ENCODE results near the gene DHX30.

DHX30 gene

DNA sequence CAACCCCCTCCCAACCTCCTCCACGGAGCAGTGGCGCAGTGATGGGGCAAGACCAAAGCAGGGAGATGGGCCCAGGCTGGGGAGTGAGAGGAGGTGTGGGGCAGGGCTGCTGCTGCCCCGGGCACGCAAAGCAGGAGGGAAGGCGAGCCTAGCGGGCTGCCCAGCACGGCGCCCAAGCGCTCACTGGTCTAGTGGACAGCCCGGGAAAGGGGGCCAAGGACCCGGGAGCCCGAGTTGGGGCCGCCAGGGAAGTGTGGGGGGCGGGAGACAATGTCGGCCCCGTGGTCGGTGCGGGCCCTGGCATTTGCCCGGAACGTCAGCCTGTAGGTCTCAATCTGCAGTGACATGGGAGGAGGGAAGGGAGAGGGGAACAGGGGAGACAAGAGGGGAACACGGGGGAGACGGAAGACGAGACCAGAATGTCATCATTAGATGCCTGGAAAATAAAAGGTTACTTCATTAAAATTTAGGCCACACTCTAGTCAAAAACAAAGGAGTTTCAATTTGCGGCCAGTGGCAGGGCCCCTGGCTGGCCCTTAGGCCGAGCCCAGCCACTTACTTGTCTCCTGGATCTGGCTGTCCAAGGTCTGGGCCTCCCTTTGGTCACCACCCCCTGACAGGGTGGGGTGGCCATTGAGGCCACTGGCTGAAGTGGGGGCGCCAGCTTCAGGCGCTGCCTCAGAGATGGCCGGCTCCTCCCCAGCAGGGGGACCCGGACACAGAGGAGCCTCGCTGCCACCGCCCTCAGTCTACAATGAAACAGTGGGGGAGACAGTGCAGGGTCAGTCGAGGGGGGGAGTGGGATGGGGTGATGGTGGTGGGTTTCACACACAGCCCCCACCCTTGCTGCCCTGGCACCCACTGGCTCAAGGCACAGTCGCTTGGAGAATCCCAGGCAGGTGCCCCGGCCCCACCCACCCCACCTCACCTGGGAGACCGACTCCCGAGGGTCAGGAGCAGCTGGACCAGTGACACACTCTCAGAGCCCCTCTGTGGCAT, 50.0 kb downstream of the DHX30 start:
- DNase-seq (ENCODE audit: low read depth) = no peak

- no peak for DNase-seq (ENCODE audit: low read depth)
Measured at GRCh38 chr3:47854267-47854666, 51.3 kb downstream of the DHX30 start.

- no peak for DNase-seq (ENCODE audit: low read depth)
Measured at GRCh38 chr3:47854720-47855455, 52.0 kb downstream of the DHX30 start.

GRCh38 chr3:47855461-47856383, 52.8 kb downstream of the DHX30 start:
- DNase-seq (ENCODE audit: low read depth) = no peak

DNA sequence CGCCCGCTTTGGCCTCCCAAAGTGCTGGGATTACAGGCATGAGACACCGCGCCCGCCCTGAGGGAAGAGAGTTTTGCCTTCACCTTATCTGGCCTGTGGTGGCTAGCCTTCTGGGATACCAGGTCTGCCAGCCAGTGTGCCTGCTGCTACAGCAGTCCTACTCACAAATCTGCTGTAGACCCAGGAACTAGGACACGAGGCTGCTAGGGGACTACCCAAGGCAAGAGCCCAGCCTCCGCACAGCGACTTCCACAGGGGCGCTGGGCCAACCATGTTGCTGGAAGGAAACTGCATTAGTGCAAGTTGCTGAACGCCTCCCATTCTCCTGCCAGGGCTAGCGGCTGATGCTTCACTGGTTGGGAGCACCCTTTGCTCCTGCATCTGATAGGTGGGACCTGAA, 53.7 kb downstream of the DHX30 start:
- no peak for DNase-seq (ENCODE audit: low read depth)

DNA sequence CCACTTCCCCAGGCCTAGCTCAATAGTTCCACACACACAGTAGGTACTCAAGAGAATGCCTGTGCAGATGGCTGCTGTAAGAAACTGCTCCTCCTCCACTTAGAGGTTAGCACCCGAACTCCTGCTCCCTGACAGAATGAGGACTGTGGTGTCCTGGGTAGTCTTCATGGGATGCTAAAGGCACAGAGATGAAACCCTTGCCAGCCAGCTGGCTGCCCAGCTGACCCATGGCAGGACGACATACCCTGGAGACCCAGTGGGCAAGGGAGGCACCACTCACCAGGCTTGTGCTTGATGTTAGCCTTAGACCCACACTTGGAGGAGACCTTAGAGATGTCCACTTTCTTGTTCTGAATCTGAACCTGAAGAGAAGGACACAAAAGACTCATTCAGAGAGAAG, 54.2 kb downstream of the DHX30 start:
- DNase-seq (ENCODE audit: low read depth) = no peak

DNA sequence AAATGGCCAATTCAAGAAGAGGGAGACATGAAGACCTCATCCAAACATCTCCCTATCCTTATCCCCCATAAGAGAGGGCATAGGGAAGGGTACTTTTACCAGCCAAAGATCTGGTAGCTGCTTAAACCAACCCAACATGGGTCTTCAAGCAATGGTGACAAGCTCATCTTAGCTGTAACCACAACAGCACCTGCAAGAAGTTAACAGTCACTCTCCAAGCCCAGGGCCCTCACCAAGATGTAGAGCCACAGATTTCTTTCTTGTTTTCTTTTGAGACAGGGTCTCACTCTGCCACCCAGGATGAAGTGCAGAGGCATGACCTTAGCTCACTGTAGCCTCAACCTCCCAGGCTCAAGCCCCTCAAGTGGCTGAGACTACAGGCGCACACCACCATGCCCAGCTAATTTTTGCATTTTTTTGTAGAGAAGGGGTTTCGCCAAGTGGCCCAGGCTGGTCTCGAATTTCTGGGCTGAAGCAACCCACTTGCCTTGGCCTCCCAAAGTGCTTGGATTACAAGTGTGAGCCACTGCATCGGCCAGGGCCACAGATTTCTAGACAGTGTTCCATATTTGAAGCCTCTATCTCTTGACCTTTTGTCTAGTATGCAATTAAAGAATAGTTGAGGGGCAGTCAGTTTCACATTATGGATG, 57.1 kb downstream of the DHX30 start:
- DNase-seq (ENCODE audit: low read depth) = no peak

- no peak for DNase-seq (ENCODE audit: low read depth)
Measured at GRCh38 chr3:47863391-47864128, 60.6 kb downstream of the DHX30 start.

- no peak for DNase-seq (ENCODE audit: low read depth)
Measured at GRCh38 chr3:47865192-47865591, 62.3 kb downstream of the DHX30 start.

- DNase-seq (ENCODE audit: low read depth) = no peak
Measured at GRCh38 chr3:47867451-47868044, 64.6 kb downstream of the DHX30 start.

- DNase-seq (ENCODE audit: low read depth) = no peak
Measured at GRCh38 chr3:47868306-47868705, 65.4 kb downstream of the DHX30 start.

- no peak for DNase-seq (ENCODE audit: low read depth)
Measured at GRCh38 chr3:47870156-47870555, 67.2 kb downstream of the DHX30 start.

DNA sequence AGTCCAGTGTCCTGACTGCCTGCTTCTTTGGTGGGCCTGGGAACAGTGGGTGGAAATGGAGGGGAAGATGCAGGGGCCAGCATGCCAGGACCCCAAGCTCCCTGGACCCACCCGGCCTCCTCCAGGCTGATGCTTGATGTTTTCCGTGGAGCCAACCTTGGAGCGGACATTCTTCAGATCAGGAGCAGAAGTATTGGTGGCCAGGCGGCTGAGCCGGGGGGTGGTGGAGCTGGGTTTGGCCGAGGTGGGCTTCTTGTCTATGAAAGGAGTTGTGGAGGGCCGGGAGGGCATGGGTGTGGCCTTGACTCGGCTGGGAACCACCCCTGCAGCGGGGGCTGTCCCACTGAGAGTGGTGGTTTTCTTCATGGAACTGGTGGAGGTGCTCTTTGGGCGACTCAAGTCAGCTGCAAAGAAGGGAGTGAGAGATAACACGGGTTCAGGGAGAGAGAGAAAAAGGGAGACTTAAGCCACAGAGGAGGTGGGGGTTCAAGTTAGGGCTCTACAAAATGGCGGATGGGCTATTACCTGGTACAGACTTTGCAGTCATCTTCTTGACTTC, 67.8 kb downstream of the DHX30 start:
- no peak for DNase-seq (ENCODE audit: low read depth)

DNA sequence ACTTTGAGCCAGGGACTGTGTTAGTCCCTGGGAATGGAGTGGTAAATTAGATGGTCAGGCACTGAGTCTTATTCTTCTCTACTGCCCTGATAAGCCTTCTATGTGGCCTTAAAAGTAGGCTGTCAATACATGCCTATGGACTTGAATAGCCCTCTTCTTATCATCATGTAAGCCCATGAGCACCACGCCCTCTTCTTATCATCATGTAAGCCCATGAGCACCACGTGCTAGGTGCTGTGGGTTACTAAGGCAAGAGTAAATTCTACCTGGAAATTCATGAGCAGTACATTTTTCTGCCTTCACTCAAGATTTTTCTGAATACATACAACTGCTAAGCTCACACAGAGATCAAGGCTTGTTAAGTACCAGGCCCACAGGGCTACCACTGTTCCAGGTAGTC, 68.5 kb downstream of the DHX30 start:
- no peak for DNase-seq (ENCODE audit: low read depth)

DNA sequence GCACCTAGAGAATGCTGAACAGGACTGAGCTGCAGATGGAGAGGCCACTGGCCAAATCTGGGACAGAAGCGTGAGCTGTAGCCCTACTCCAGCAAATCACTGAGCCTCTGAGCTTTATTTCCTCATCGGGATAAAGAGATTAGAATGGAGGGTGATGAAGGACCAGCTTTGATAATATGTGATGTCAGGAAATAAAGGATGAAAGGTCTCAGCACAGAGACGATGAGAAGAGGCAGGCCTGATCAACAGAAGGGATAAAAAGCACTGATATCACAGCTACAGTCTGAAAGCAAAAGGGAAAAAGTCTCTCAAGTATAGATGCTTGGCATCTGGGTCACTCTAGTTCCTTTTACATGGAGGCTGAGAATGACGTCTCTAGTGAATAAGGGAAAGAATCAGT, 70.0 kb downstream of the DHX30 start:
- DNase-seq (ENCODE audit: low read depth) = no peak

DNA sequence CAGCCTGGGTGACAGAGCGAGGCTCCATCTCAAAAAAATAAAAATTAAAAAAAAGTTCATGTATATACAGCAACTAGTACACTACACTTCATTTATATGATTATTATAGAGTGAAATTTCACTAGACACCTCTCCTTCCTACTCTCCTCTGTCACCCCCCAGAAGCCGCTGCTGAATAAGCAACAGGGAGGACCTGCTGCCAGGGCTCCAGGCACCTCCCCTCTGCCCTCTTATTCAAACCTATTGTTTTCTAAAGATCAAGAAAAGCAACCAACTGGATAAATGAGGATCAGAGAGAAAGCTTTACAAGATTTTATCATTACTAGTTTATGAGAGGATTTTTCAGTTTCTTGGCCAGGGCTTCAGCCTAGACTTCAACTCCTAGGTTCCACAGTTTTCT, 71.5 kb downstream of the DHX30 start:
- no peak for DNase-seq (ENCODE audit: low read depth)

GRCh38 chr3:47874913-47875312, 72.0 kb downstream of the DHX30 start:
- no peak for DNase-seq (ENCODE audit: low read depth)

DNA sequence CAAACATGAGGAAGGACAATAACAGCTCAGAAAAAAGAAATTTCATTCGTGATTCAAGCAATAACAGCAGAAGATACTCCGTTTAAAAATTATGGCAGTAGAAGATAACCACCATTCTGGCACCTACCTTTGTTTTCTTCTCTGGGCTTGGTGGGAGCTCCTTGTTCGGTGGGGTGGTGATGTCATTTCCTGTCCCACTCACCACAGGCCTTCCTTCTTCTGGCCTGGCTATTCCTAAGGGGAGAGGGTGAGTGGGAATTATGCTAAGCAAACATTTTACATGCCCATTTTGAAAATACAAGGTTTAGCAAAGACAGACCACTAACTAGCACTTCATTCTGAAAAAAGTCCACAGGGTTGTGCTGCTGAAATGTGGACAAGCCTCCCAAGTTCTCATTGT, 74.4 kb downstream of the DHX30 start:
- DNase-seq (ENCODE audit: low read depth) = no peak

DNA sequence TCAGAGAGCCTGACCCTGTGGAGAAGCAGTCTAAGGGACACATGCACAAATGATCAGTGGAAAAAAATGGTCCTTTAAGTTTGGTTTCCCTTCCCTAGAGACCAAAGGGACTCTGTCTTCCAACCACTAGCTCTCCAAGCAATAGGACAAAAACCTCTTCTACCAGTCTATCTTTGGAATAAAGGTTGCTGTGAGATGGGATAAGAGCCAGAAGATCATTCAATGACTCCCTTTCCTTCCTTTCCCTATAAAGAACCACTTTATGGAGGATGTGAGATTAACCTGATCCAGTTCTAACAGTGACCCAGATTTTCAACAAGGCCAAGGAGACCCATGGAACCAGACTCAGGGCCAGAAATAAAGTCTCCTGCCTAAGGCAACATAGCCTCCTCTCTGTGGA, 74.8 kb downstream of the DHX30 start:
- no peak for DNase-seq (ENCODE audit: low read depth)

GRCh38 chr3:47882338-47882737, 79.4 kb downstream of the DHX30 start:
- no peak for DNase-seq (ENCODE audit: low read depth)
